ENCODE measurements around the gene GYS1.

- TF ChIP-seq POLR2AphosphoS5 (IDR thresholded peaks at IDR 0.05) (no peak), POLR2A (IDR thresholded peaks at IDR 0.05) (no peak), EP300 (IDR thresholded peaks at IDR 0.05) (no peak)
- TF ChIP-seq, protein P1, sequence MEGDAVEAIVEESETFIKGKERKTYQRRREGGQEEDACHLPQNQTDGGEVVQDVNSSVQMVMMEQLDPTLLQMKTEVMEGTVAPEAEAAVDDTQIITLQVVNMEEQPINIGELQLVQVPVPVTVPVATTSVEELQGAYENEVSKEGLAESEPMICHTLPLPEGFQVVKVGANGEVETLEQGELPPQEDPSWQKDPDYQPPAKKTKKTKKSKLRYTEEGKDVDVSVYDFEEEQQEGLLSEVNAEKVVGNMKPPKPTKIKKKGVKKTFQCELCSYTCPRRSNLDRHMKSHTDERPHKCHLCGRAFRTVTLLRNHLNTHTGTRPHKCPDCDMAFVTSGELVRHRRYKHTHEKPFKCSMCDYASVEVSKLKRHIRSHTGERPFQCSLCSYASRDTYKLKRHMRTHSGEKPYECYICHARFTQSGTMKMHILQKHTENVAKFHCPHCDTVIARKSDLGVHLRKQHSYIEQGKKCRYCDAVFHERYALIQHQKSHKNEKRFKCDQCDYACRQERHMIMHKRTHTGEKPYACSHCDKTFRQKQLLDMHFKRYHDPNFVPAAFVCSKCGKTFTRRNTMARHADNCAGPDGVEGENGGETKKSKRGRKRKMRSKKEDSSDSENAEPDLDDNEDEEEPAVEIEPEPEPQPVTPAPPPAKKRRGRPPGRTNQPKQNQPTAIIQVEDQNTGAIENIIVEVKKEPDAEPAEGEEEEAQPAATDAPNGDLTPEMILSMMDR (IDR thresholded peaks at IDR 0.05): no peak
Measured at GRCh38 chr19:48955308-48955958, 37.7 kb downstream of the GYS1 start.

Data from suprapubic skin (tissue), 4 donors.